Measurements from ENCODE around the gene CNTN1.

GRCh38 chr12:40691913-40692764, at the start of gene CNTN1:
- no peak for TF ChIP-seq GATA3 (IDR thresholded peaks at IDR 0.05; ENCODE audit: low read depth, low read length)
- TF ChIP-seq GATA2 (IDR thresholded peaks at IDR 0.05; ENCODE audit: low read depth, low read length): no peak

All from SH-SY5Y (cell line).